ENCODE measurements around the gene RAB11FIP4. TPM values are rescaled to one million over a fixed set of nuclear protein-coding genes. Genes with fewer than 3 reads are reported as not detected.

Gene RAB11FIP4
- total and polyA plus RNA-seq, 9 of the 15 experiments (the other 6 are each of a cell fraction or from before 2014, with no cell fraction given), result 0.62 to 16.6 (median 8.9) TPM

GRCh38 chr17:31371511-31372097 is 19.9 kb upstream of the RAB11FIP4 start (continued):
- peak; percentile 18; the same call in 1 of the 2 replicates for TF ChIP-seq MGA (IDR thresholded peaks at IDR 0.05)
- peak; percentile 62 for TF ChIP-seq BHLHE40 (IDR thresholded peaks at IDR 0.05; ENCODE audit: low read length)
- 0 out of 2 replicates have a peak, but pooled peaks have one; percentile 20 for TF ChIP-seq MAX (CRISPR knock-in tag; IDR thresholded peaks at IDR 0.05)
- TF ChIP-seq RCOR1 (IDR thresholded peaks at IDR 0.05; ENCODE audit: borderline replicate concordance in 1 of 2, low read depth in 2 of 2, low read length in 2 of 2), result peak in 1 of 2 experiments; percentile 20; a peak in 1 of 4 replicates
- no peak for TF ChIP-seq ZNF175 (CRISPR knock-in tag; IDR thresholded peaks at IDR 0.05; ENCODE audit: low read depth)
- peak; percentile 77 to 80 for TF ChIP-seq MNT (conservative IDR thresholded peaks at IDR 0.05)
- TF ChIP-seq SIN3A (IDR thresholded peaks at IDR 0.05; ENCODE audit: borderline replicate concordance in 2 of 2, control insufficient read depth in 1 of 2, low read depth in 2 of 2, low read length in 2 of 2), result peak in 1 of 2 experiments; percentile 57; a peak in 1 of 4 replicates

Data from K562 (cell line).